ENCODE measurements around the gene SIRPA. TPM values are rescaled to one million over a fixed set of nuclear protein-coding genes. Genes with fewer than 3 reads are reported as not detected.

Gene SIRPA
- total and polyA plus RNA-seq, 2 of the 8 experiments (the other 6 are each of a cell fraction or from before 2014, with no cell fraction given) = 3.9 to 4.3 TPM

- ChIA-PET CTCF (ENCODE audit: partially characterized antibody) (interaction anchor here (0.7 kb wide), 1 partner anchor 19 kb away, joined by 3 read pairs; no protein-coding TSS in a partner anchor), POLR2A (ENCODE audit: partially characterized antibody) (no interaction called here)
- no peak for FAIRE-seq
- H2BK15ac ChIP-seq (ENCODE audit: low read length) = no peak overlapping the region
- peaks cover 0 to 6% (median 2%) of the 10 kb centered on the region in 4 experiments; a peak in 5 of 7 replicates for H3K4me1 ChIP-seq (replicated peaks in 1 of 4; ENCODE audit: control insufficient read depth in 3 of 4, insufficient read depth in 4 of 4, low read length in 3 of 4)
- no peak overlapping the region for H4K5ac ChIP-seq (ENCODE audit: insufficient read length, low read depth, low read length)
- 91% methylated on average over 7 of the region's 7 CpGs; no CpG with 5 or more reads in 1 of the 2 experiments for WGBS, 2 experiments (ENCODE audit: extremely low coverage in 1 of 2, insufficient coverage in 1 of 2, insufficient read length in 1 of 2, insufficient replicate concordance in 2 of 2, low coverage in 1 of 2, low lambda C conversion rate in 2 of 2, missing lambda C conversion rate in 1 of 2)
- H3K79me1 ChIP-seq (ENCODE audit: low read depth, low read length) = no peaks in the 10 kb centered on the region
- H2BK120ac ChIP-seq (replicated peaks; ENCODE audit: low read depth, low read length) = no peak overlapping the region
- no peak overlapping the region for H3K27ac ChIP-seq (ENCODE audit: low read depth, low read length)
- H3K9me3 ChIP-seq (ENCODE audit: insufficient read depth in 2 of 2, low read depth in 1 of 2, low read length in 1 of 2) = no peaks in the 10 kb centered on the region
- no peaks in the 10 kb centered on the region for H4K20me1 ChIP-seq (replicated peaks in 1 of 2; ENCODE audit: control insufficient read depth in 1 of 2, insufficient read depth in 2 of 2, low read length in 2 of 2)
- no peak overlapping the region for H2BK20ac ChIP-seq (ENCODE audit: low read length)
- no peaks in the 10 kb centered on the region for H3K36me3 ChIP-seq (ENCODE audit: control insufficient read depth in 2 of 4, insufficient read depth in 4 of 4, low read length in 3 of 4)
- H4K91ac ChIP-seq (replicated peaks; ENCODE audit: insufficient read length, low read length) = no peak overlapping the region
- H3K14ac ChIP-seq (ENCODE audit: insufficient read length) = no peak overlapping the region
- DNase-seq (ENCODE audit: low read depth in 1 of 2, low spot score in 2 of 2) = no peak
- no peaks in the 10 kb centered on the region for H3K27me3 ChIP-seq (replicated peaks in 1 of 4; ENCODE audit: control insufficient read depth in 3 of 4, extremely low read depth in 1 of 4, insufficient read depth in 3 of 4, low read length in 3 of 4)
- 0 out of 2 replicates have a peak overlapping the region, but pooled peaks have one; percentile 52 for H2BK12ac ChIP-seq (ENCODE audit: low read depth, low read length)
- H2BK5ac ChIP-seq (ENCODE audit: low read depth, low read length) = 0 out of 2 replicates have a peak overlapping the region, but pooled peaks have one; percentile 39
- no peak overlapping the region for H3K23ac ChIP-seq (ENCODE audit: insufficient read length)
- H2AFZ ChIP-seq (ENCODE audit: low read length) = no peak overlapping the region
- H3K23me2 ChIP-seq (ENCODE audit: low read depth, low read length) = no peaks in the 10 kb centered on the region
- no peak overlapping the region for H3K4ac ChIP-seq (replicated peaks; ENCODE audit: insufficient read length, low read depth, low read length)
- no peak overlapping the region for H3K9ac ChIP-seq (replicated peaks in 1 of 4; ENCODE audit: extremely low read depth in 1 of 4, low read depth in 3 of 4, low read length in 3 of 4)
- no peak overlapping the region for H3K4me2 ChIP-seq (ENCODE audit: insufficient read depth in 1 of 2, low read depth in 2 of 2, low read length in 2 of 2)
- no peak overlapping the region for H3K18ac ChIP-seq (ENCODE audit: extremely low read depth, low read length)
- no peak overlapping the region for H2AK5ac ChIP-seq (ENCODE audit: low read depth, low read length)
- no peak overlapping the region for H3K56ac ChIP-seq (replicated peaks; ENCODE audit: insufficient read length, low read depth, low read length)
- no peak overlapping the region for H4K8ac ChIP-seq (ENCODE audit: extremely low read depth, insufficient read depth, low read length)
- H3K4me3 ChIP-seq (ENCODE audit: extremely low read depth in 1 of 4, insufficient read depth in 2 of 4, low read depth in 3 of 4, low read length in 4 of 4) = no peak overlapping the region
- no peaks in the 10 kb centered on the region for H3K79me2 ChIP-seq (ENCODE audit: control insufficient read depth in 1 of 2, insufficient read depth in 2 of 2, low read length in 2 of 2)
- TF ChIP-seq SIX5 (IDR thresholded peaks at IDR 0.05; ENCODE audit: low read depth, low read length) = no peak
- no peak for TF ChIP-seq BACH1 (IDR thresholded peaks at IDR 0.05; ENCODE audit: low read length)
- TF ChIP-seq TEAD4 (IDR thresholded peaks at IDR 0.05; ENCODE audit: low read depth, low read length) = no peak
- TF ChIP-seq SRF (IDR thresholded peaks at IDR 0.05; ENCODE audit: low read depth, low read length) = no peak
- TF ChIP-seq RAD21 (IDR thresholded peaks at IDR 0.05 in 1 of 2, conservative IDR thresholded peaks at IDR 0.05 in 1 of 2; ENCODE audit: low read depth in 2 of 2, low read length in 2 of 2) = no peak
- no peak for TF ChIP-seq ATF2 (IDR thresholded peaks at IDR 0.05; ENCODE audit: low read length)
- no peak for TF ChIP-seq PHF8 (conservative IDR thresholded peaks at IDR 0.05; ENCODE audit: low read depth, low read length)
- TF ChIP-seq CTCF (IDR thresholded peaks at IDR 0.05; ENCODE audit: control extremely low read depth in 1 of 3, insufficient read depth in 1 of 3, low read depth in 1 of 3, low read length in 3 of 3) = no peak
- TF ChIP-seq RFX5 (IDR thresholded peaks at IDR 0.05; ENCODE audit: borderline replicate concordance, low read depth, low read length) = no peak
- no peak for TF ChIP-seq CBX8 (IDR thresholded peaks at IDR 0.05; ENCODE audit: borderline replicate concordance, low read depth, low read length)
Observed at GRCh38 chr20:1928782-1929181, 33.6 kb downstream of the SIRPA start.
